BLaER1 treated with 17β-estradiol and CSF1 and Interleukin-3, amounts not matched to agents 10 nM and 100 nM (cell line): Measurements from ENCODE around the gene FBP2.

Experiments
- H3K27ac ChIP-seq, 11 experiments: shearing (Covaris generic); formaldehyde crosslinking; 2 replicates each; pipeline ENCODE4 v1.8.1; 2022
- H3K27me3 ChIP-seq, 11 experiments: shearing (Covaris generic); formaldehyde crosslinking; 2 replicates each; pipeline ENCODE4 v1.8.1; 2022
- H3K36me3 ChIP-seq, 11 experiments: shearing (Covaris generic); formaldehyde crosslinking; 2 replicates each; pipeline ENCODE4 v1.8.1; 2022
- H3K4me1 ChIP-seq, 10 experiments: shearing (Covaris generic); formaldehyde crosslinking; 2 replicates each; pipeline ENCODE4 v1.8.1; 2022
- H3K4me2 ChIP-seq, 11 experiments: shearing (Covaris generic); formaldehyde crosslinking; 2 replicates each; pipeline ENCODE4 v1.8.1; 2022
- H3K4me3 ChIP-seq, 10 experiments: shearing (Covaris generic); formaldehyde crosslinking; 2 replicates each; pipeline ENCODE4 v1.8.1; 2022
- H3K9ac ChIP-seq, 11 experiments: shearing (Covaris generic); formaldehyde crosslinking; 2 replicates each; pipeline ENCODE4 v1.8.1; 2022
- H3K9me3 ChIP-seq, 11 experiments: shearing (Covaris generic); formaldehyde crosslinking; replicated peaks in 1 of 11; 2 replicates each; pipeline ENCODE4 v1.8.1; 2022
- H4K20me1 ChIP-seq, 11 experiments: shearing (Covaris generic); formaldehyde crosslinking; 2 replicates each; pipeline ENCODE4 v1.8.1; 2022
- Cebpa-rat ChIP-seq, 11 experiments: shearing (Covaris generic); IDR thresholded peaks; 2 replicates each; pipeline ENCODE4 v1.8.1; 2022

FBP2 gene

GRCh38 chr9:94630833-94631232, 37.2 kb upstream of the FBP2 start:
- H3K4me2 ChIP-seq: no peak overlapping the region
- H3K27ac ChIP-seq: no peak overlapping the region
- H3K36me3 ChIP-seq: no peaks in the 10 kb centered on the region
- H3K9me3 ChIP-seq: peaks cover 0 to under 1% (median 0%) of the 10 kb centered on the region in 11 experiments; a peak in 1 of 22 replicates
- TF ChIP-seq Cebpa-rat (IDR thresholded peaks at IDR 0.05): no peak
- H3K4me1 ChIP-seq: peaks cover 0 to 7% (median 4%) of the 10 kb centered on the region in 10 experiments; a peak in 9 of 20 replicates
- H4K20me1 ChIP-seq: no peaks in the 10 kb centered on the region
- H3K9ac ChIP-seq: no peak overlapping the region
- H3K4me3 ChIP-seq: no peak overlapping the region
- no peaks in the 10 kb centered on the region for H3K27me3 ChIP-seq

GRCh38 chr9:94630281-94630680, 36.7 kb upstream of the FBP2 start:
- Histone ChIP-seq H3K36me3 (no peaks in the 10 kb centered on the region), H3K27me3 (no peaks in the 10 kb centered on the region), H3K9ac (no peak overlapping the region), H3K9me3 (peaks cover 0 to 4% (median 0%) of the 10 kb centered on the region in 11 experiments; a peak in 1 of 22 replicates), H3K4me1 (peaks cover 0 to 12% (median 6%) of the 10 kb centered on the region in 10 experiments; a peak in 11 of 20 replicates), H3K27ac (no peak overlapping the region), H4K20me1 (no peaks in the 10 kb centered on the region), H3K4me3 (no peak overlapping the region), H3K4me2 (no peak overlapping the region)
- TF ChIP-seq Cebpa-rat (IDR thresholded peaks at IDR 0.05): no peak

- Histone ChIP-seq H3K4me2 (no peak overlapping the region), H3K9me3 (0 out of 22 replicates have a peak, but pooled peaks cover 0 to 4% (median 0%) of the 10 kb centered on the region in 11 experiments), H3K27me3 (no peaks in the 10 kb centered on the region), H3K4me3 (no peak overlapping the region), H3K4me1 (peaks cover 4 to 16% (median 9%) of the 10 kb centered on the region in 10 experiments; a peak in 12 of 20 replicates), H3K9ac (no peak overlapping the region), H3K27ac (no peak overlapping the region), H3K36me3 (no peaks in the 10 kb centered on the region), H4K20me1 (no peaks in the 10 kb centered on the region)
- TF ChIP-seq Cebpa-rat (IDR thresholded peaks at IDR 0.05): no peak
Measured at GRCh38 chr9:94627287-94627686, 33.7 kb upstream of the FBP2 start.

- H3K27ac ChIP-seq: no peak overlapping the region
- H3K4me2 ChIP-seq: peak overlapping the region in 4 of 11 experiments; percentile 8 to 46 (median 31); a peak in 4 of 22 replicates
- H3K4me3 ChIP-seq: no peak overlapping the region
- H3K9me3 ChIP-seq: 0 out of 22 replicates have a peak, but pooled peaks cover 0 to 4% (median 0%) of the 10 kb centered on the region in 11 experiments
- no peak for TF ChIP-seq Cebpa-rat (IDR thresholded peaks at IDR 0.05)
- no peaks in the 10 kb centered on the region for H4K20me1 ChIP-seq
- peaks cover 4 to 27% (median 15%) of the 10 kb centered on the region in 10 experiments; a peak in 13 of 20 replicates for H3K4me1 ChIP-seq
- H3K36me3 ChIP-seq: no peaks in the 10 kb centered on the region
- no peak overlapping the region for H3K9ac ChIP-seq
- no peaks in the 10 kb centered on the region for H3K27me3 ChIP-seq
Measured at GRCh38 chr9:94625835-94626234, 32.2 kb upstream of the FBP2 start.

- Histone ChIP-seq H3K4me2 (peak overlapping the region in 2 of 11 experiments; percentile 51 to 58; a peak in 4 of 22 replicates), H3K36me3 (no peaks in the 10 kb centered on the region), H3K9me3 (peaks cover 0 to 14% (median 0%) of the 10 kb centered on the region in 11 experiments; a peak in 1 of 22 replicates), H3K4me3 (no peak overlapping the region), H3K27me3 (no peaks in the 10 kb centered on the region), H3K9ac (no peak overlapping the region), H3K27ac (no peak overlapping the region), H3K4me1 (peaks cover 4 to 27% (median 15%) of the 10 kb centered on the region in 10 experiments; a peak in 13 of 20 replicates), H4K20me1 (no peaks in the 10 kb centered on the region)
- no peak for TF ChIP-seq Cebpa-rat (IDR thresholded peaks at IDR 0.05)
Measured at GRCh38 chr9:94624629-94625028, 31.0 kb upstream of the FBP2 start.

GRCh38 chr9:94623253-94623652, 29.6 kb upstream of the FBP2 start:
- H3K9ac ChIP-seq: no peak overlapping the region
- no peak overlapping the region for H3K4me3 ChIP-seq
- no peak overlapping the region for H3K4me2 ChIP-seq
- no peak overlapping the region for H3K27ac ChIP-seq
- H3K36me3 ChIP-seq: no peaks in the 10 kb centered on the region
- no peaks in the 10 kb centered on the region for H3K27me3 ChIP-seq
- no peak for TF ChIP-seq Cebpa-rat (IDR thresholded peaks at IDR 0.05)
- H3K9me3 ChIP-seq: peaks cover 0 to 14% (median 0%) of the 10 kb centered on the region in 11 experiments; a peak in 1 of 22 replicates
- H4K20me1 ChIP-seq: no peaks in the 10 kb centered on the region
- peaks cover 4 to 27% (median 15%) of the 10 kb centered on the region in 10 experiments; a peak in 13 of 20 replicates for H3K4me1 ChIP-seq

- Histone ChIP-seq H3K9ac (no peak overlapping the region), H3K36me3 (no peaks in the 10 kb centered on the region), H3K4me1 (peaks cover 4 to 27% (median 15%) of the 10 kb centered on the region in 10 experiments; a peak in 13 of 20 replicates), H3K4me3 (no peak overlapping the region), H3K9me3 (peaks cover 0 to 14% (median 0%) of the 10 kb centered on the region in 11 experiments; a peak in 1 of 22 replicates), H4K20me1 (no peaks in the 10 kb centered on the region), H3K27ac (no peak overlapping the region), H3K4me2 (peak overlapping the region in 7 of 11 experiments; percentile 19 to 51 (median 44); a peak in 13 of 22 replicates), H3K27me3 (no peaks in the 10 kb centered on the region)
- TF ChIP-seq Cebpa-rat (IDR thresholded peaks at IDR 0.05): no peak
Measured at GRCh38 chr9:94622087-94622800, 28.6 kb upstream of the FBP2 start.

- H3K4me3 ChIP-seq: no peak overlapping the region
- H3K9ac ChIP-seq: no peak overlapping the region
- no peak overlapping the region for H3K4me2 ChIP-seq
- no peaks in the 10 kb centered on the region for H3K36me3 ChIP-seq
- peaks cover 0 to 10% (median 0%) of the 10 kb centered on the region in 11 experiments; a peak in 1 of 22 replicates for H3K9me3 ChIP-seq
- no peaks in the 10 kb centered on the region for H3K27me3 ChIP-seq
- no peak overlapping the region for H3K27ac ChIP-seq
- peaks cover 0 to 17% (median 9%) of the 10 kb centered on the region in 10 experiments; a peak in 11 of 20 replicates for H3K4me1 ChIP-seq
- no peak for TF ChIP-seq Cebpa-rat (IDR thresholded peaks at IDR 0.05)
- no peaks in the 10 kb centered on the region for H4K20me1 ChIP-seq
Measured at GRCh38 chr9:94619026-94619425, 25.4 kb upstream of the FBP2 start.

- Histone ChIP-seq H3K4me2 (no peak overlapping the region), H4K20me1 (no peaks in the 10 kb centered on the region), H3K27me3 (peaks cover 0 to 3% (median 0%) of the 10 kb centered on the region in 11 experiments; a peak in 1 of 22 replicates), H3K4me1 (peaks cover 0 to 25% (median 12%) of the 10 kb centered on the region in 10 experiments; a peak in 11 of 20 replicates), H3K36me3 (no peaks in the 10 kb centered on the region), H3K4me3 (no peak overlapping the region), H3K9me3 (no peaks in the 10 kb centered on the region), H3K9ac (no peak overlapping the region), H3K27ac (no peak overlapping the region)
- TF ChIP-seq Cebpa-rat (IDR thresholded peaks at IDR 0.05): no peak
Measured at GRCh38 chr9:94613003-94613402, 19.4 kb upstream of the FBP2 start.
